ENCODE data around the gene LRRC27.
"Not testable (repeated sequence)": the region's sequence is repeated elsewhere in the genome, so short reads cannot be mapped to it uniquely, and the experiment has no call there.

The LRRC27 gene

GRCh38 chr10:132370426-132371340 is 38.7 kb downstream of the LRRC27 start:
- no peak for DNase-seq
- TF ChIP-seq GATA1 (IDR thresholded peaks at IDR 0.05; ENCODE audit: low read depth, low read length) = no peak
- no peak for TF ChIP-seq POLR2A (IDR thresholded peaks at IDR 0.05; ENCODE audit: low read length)

- peak in 1 of 2 experiments; percentile 18 for DNase-seq
- TF ChIP-seq GATA1 (IDR thresholded peaks at IDR 0.05; ENCODE audit: low read depth, low read length) (no peak), POLR2A (IDR thresholded peaks at IDR 0.05; ENCODE audit: low read length) (no peak)
Observed at GRCh38 chr10:132371641-132372081, 39.7 kb downstream of the LRRC27 start.

- no peak for TF ChIP-seq GATA1 (IDR thresholded peaks at IDR 0.05; ENCODE audit: low read depth, low read length)
- DNase-seq = no peak
Observed at GRCh38 chr10:132372516-132373095, 40.6 kb downstream of the LRRC27 start.

GRCh38 chr10:132373241-132373955 is 41.4 kb downstream of the LRRC27 start:
- no peak for TF ChIP-seq POLR2A (IDR thresholded peaks at IDR 0.05; ENCODE audit: low read length)
- no peak for DNase-seq

GRCh38 chr10:132374176-132374575 is 42.2 kb downstream of the LRRC27 start:
- TF ChIP-seq POLR2A (IDR thresholded peaks at IDR 0.05; ENCODE audit: low read length) (no peak), GATA1 (IDR thresholded peaks at IDR 0.05; ENCODE audit: low read depth, low read length) (no peak)
- DNase-seq = no peak

GRCh38 chr10:132374612-132375011 is 42.6 kb downstream of the LRRC27 start:
- no peak for DNase-seq
- TF ChIP-seq POLR2A (IDR thresholded peaks at IDR 0.05; ENCODE audit: low read length) (no peak), GATA1 (IDR thresholded peaks at IDR 0.05; ENCODE audit: low read depth, low read length) (no peak)

GRCh38 chr10:132375116-132375794 is 43.3 kb downstream of the LRRC27 start:
- DNase-seq = no peak
- TF ChIP-seq POLR2A (IDR thresholded peaks at IDR 0.05; ENCODE audit: low read length) = no peak
- no peak for TF ChIP-seq GATA1 (IDR thresholded peaks at IDR 0.05; ENCODE audit: low read depth, low read length)

- TF ChIP-seq POLR2A (IDR thresholded peaks at IDR 0.05; ENCODE audit: low read length) = no peak
- no peak for TF ChIP-seq GATA1 (IDR thresholded peaks at IDR 0.05; ENCODE audit: low read depth, low read length)
- no peak for DNase-seq
Observed at GRCh38 chr10:132375795-132376297, 43.9 kb downstream of the LRRC27 start.

- no peak for TF ChIP-seq GATA1 (IDR thresholded peaks at IDR 0.05; ENCODE audit: low read depth, low read length)
- TF ChIP-seq POLR2A (IDR thresholded peaks at IDR 0.05; ENCODE audit: low read length) = no peak
- no peak for DNase-seq
Observed at GRCh38 chr10:132376394-132376851, 44.4 kb downstream of the LRRC27 start.

GRCh38 chr10:132377326-132377725 is 45.3 kb downstream of the LRRC27 start:
- no peak for DNase-seq
- TF ChIP-seq GATA1 (IDR thresholded peaks at IDR 0.05; ENCODE audit: low read depth, low read length) (no peak), POLR2A (IDR thresholded peaks at IDR 0.05; ENCODE audit: low read length) (no peak)

- not testable (repeated sequence) for DNase-seq
Observed at GRCh38 chr10:132379026-132379425, 47.0 kb downstream of the LRRC27 start.

- DNase-seq = not testable (repeated sequence)
Observed at GRCh38 chr10:132380986-132381385, 49.0 kb downstream of the LRRC27 start.

GRCh38 chr10:132381741-132382140 is 49.7 kb downstream of the LRRC27 start:
- TF ChIP-seq GATA1 (IDR thresholded peaks at IDR 0.05; ENCODE audit: low read depth, low read length) (no peak), POLR2A (IDR thresholded peaks at IDR 0.05; ENCODE audit: low read length) (no peak)
- DNase-seq = peak in 1 of 2 experiments; percentile 15

Data from erythroblast (primary cell).